Measurements from ENCODE around the gene ZDHHC14. TPM values are rescaled to one million over a fixed set of nuclear protein-coding genes. Genes with fewer than 3 reads are reported as not detected.
"Not testable (repeated sequence)": the region's sequence is repeated elsewhere in the genome, so short reads cannot be mapped to it uniquely, and the experiment has no call there.

ZDHHC14 gene
- total and polyA plus RNA-seq, 5 donors, result 10.6 to 22.1 (median 20.2) TPM

DNA sequence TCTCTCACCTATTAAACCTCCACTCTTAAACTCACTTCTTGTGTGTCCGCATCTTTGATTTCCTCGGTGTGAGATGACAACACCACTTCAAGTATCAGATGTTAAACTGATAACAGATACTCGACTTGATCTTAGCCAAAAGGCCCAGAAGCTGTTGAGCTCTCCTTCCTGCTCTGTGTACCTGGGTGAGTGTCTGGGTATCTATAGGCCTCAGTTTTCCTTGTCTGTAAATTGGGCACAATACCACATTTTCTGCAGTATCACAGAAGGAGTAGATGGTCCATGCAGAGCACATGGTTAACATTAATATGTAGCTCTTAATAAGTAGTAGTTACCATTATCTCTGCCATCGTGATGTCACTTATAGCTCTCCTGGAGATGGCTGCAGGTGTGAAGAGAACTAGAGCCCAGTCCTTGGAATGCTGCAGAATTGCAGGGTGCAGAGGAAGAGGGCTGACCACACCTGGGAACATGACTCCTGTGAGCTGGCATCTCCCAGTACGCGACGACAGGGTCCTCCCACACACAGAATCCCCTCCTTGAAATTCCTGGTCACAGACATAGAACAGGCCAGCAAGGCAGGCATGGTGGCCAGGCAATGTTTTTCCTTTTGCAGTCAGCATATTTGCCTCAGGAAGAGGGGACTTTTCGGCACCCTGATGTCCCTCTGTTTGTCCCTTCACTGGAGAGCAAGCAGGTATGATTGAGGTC, 331.8 kb downstream of the ZDHHC14 start:
- WGBS, result 88% methylated on average over 8 of the region's 8 CpGs
- no peak for ATAC-seq
- Histone ChIP-seq H3K4me1 (ENCODE audit: control insufficient read depth, insufficient read depth, low read length) (no peaks in the 10 kb centered on the region), H3K27ac (ENCODE audit: low read length) (no peak overlapping the region), H3K4me3 (ENCODE audit: low read length) (no peak overlapping the region), H3K27me3 (ENCODE audit: control insufficient read depth, insufficient read depth) (no peaks in the 10 kb centered on the region), H3K9me3 (ENCODE audit: control insufficient read depth, low read length) (no peaks in the 10 kb centered on the region)
- DNase-seq, result no peak
- intact Hi-C loops (cut with DNase I), result no loop called here

DNA sequence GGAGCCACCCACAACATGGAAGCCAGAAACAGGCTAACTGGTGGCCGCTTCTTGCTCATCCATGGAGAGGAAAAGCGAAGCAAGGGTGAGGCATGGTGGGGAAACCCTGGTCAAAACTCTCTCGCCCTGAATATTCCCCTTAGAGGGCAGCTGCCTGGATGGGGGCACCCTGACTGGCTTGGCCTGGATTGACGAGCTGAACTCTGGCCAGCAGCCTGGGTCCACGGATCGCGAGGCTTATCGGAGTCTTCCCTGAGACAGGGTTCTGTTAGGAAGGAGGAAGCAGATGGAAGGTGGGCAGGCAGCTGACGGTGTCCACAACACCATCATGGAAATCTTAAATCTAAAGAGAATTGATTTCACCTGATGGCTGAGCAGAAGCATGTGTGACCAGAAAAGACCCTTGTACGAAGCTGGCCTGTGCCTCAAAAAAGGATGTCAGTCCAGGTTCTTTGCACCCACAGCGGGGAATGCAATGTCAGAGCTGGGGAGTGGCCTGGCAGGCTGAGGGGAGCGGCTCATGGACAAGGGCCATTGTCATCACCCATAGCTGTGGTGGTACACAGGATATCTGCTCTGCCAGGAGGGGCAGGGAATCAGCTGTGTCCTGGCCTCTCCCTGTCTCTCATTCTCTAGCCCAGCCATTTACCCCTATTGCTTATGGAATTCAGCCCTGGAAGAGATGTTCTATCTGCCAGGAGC, 332.6 kb downstream of the ZDHHC14 start:
- peak in 1 of 3 donors; percentile 36 for DNase-seq
- no peaks in the 10 kb centered on the region for H3K4me1 ChIP-seq (ENCODE audit: control insufficient read depth, insufficient read depth, low read length)
- ATAC-seq, result peak; percentile 36 to 41
- H3K9me3 ChIP-seq (ENCODE audit: control insufficient read depth, low read length), result no peaks in the 10 kb centered on the region
- H3K27me3 ChIP-seq (ENCODE audit: control insufficient read depth, insufficient read depth), result no peaks in the 10 kb centered on the region
- H3K4me3 ChIP-seq (ENCODE audit: low read length), result no peak overlapping the region
- WGBS, result 76% methylated on average over 12 of the region's 12 CpGs
- no peak overlapping the region for H3K27ac ChIP-seq (ENCODE audit: low read length)
- intact Hi-C loops (cut with DNase I), result no loop called here

- ATAC-seq (no peak), DNase-seq (no peak)
- peaks cover 4% of the 10 kb centered on the region for H3K4me1 ChIP-seq (ENCODE audit: control insufficient read depth, insufficient read depth, low read length)
- H3K9me3 ChIP-seq (ENCODE audit: control insufficient read depth, low read length), result no peaks in the 10 kb centered on the region
- WGBS, result 64% methylated on average over 1 of the region's 1 CpG
- no peaks in the 10 kb centered on the region for H3K27me3 ChIP-seq (ENCODE audit: control insufficient read depth, insufficient read depth)
- no peak overlapping the region for H3K4me3 ChIP-seq (ENCODE audit: low read length)
- no peak overlapping the region for H3K27ac ChIP-seq (ENCODE audit: low read length)
- intact Hi-C loops (cut with DNase I), result no loop called here
These were observed 333.1 kb downstream of the ZDHHC14 start for GRCh38 chr6:157714153-157714490.

GRCh38 chr6:157715728-157716164, 334.8 kb downstream of the ZDHHC14 start:
- ATAC-seq (peak; percentile 89 to 92), DNase-seq (peak; percentile 85 to 92 (median 86))
- H3K9me3 ChIP-seq (ENCODE audit: control insufficient read depth, low read length), result no peaks in the 10 kb centered on the region
- H3K27me3 ChIP-seq (ENCODE audit: control insufficient read depth, insufficient read depth), result no peaks in the 10 kb centered on the region
- H3K4me3 ChIP-seq (ENCODE audit: low read length), result no peak overlapping the region
- peaks cover 6% of the 10 kb centered on the region for H3K4me1 ChIP-seq (ENCODE audit: control insufficient read depth, insufficient read depth, low read length)
- intact Hi-C loops (cut with DNase I), result no loop called here
- peak overlapping the region; percentile 55 for H3K27ac ChIP-seq (ENCODE audit: low read length)
- WGBS, result 50% methylated on average over 6 of the region's 6 CpGs

GRCh38 chr6:157716251-157716995, 335.4 kb downstream of the ZDHHC14 start:
- 81% methylated on average over 12 of the region's 12 CpGs for WGBS
- Histone ChIP-seq H3K27me3 (ENCODE audit: control insufficient read depth, insufficient read depth) (no peaks in the 10 kb centered on the region), H3K9me3 (ENCODE audit: control insufficient read depth, low read length) (no peaks in the 10 kb centered on the region), H3K4me3 (ENCODE audit: low read length) (peak overlapping the region; percentile 19), H3K4me1 (ENCODE audit: control insufficient read depth, insufficient read depth, low read length) (peaks cover 6% of the 10 kb centered on the region), H3K27ac (ENCODE audit: low read length) (peak overlapping the region; percentile 55)
- intact Hi-C loops (cut with DNase I), result no loop called here
- DNase-seq, result no peak
- ATAC-seq, result no peak

- Histone ChIP-seq H3K9me3 (ENCODE audit: control insufficient read depth, low read length) (no peaks in the 10 kb centered on the region), H3K27ac (ENCODE audit: low read length) (no peak overlapping the region), H3K4me3 (ENCODE audit: low read length) (no peak overlapping the region), H3K4me1 (ENCODE audit: control insufficient read depth, insufficient read depth, low read length) (peaks cover 6% of the 10 kb centered on the region), H3K27me3 (ENCODE audit: control insufficient read depth, insufficient read depth) (no peaks in the 10 kb centered on the region)
- DNase-seq (no peak), ATAC-seq (no peak)
- intact Hi-C loops (cut with DNase I), result no loop called here
- WGBS, result 77% methylated on average over 7 of the region's 7 CpGs
These were observed 336.4 kb downstream of the ZDHHC14 start for GRCh38 chr6:157717340-157717748.

GRCh38 chr6:157718503-157719187, 337.7 kb downstream of the ZDHHC14 start:
- no peak overlapping the region for H3K4me3 ChIP-seq (ENCODE audit: low read length)
- WGBS, result 77% methylated on average over 7 of the region's 7 CpGs

DNA sequence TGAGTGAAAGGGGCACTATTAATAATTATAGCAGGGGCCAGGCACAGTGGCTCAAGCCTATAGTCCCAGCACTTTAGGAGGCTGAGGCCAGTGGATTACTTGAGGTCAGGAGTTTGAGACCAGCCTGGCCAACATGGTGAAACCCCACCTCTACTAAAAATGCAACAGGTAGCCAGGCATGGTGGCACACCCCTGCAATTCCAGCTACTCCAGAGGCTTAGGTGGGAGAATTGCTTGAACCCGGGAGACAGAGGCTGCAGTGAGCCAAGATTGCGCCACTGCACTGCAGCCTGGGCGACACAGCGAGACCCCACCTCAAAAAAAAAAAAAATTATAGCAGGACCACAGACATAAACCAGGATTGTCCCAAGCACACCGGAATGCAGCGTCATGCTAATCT, 340.0 kb downstream of the ZDHHC14 start:
- H3K4me3 ChIP-seq (ENCODE audit: low read length); ATAC-seq; H3K4me1 ChIP-seq (ENCODE audit: control insufficient read depth, insufficient read depth, low read length); intact Hi-C loops (cut with DNase I); H3K27me3 ChIP-seq (ENCODE audit: control insufficient read depth, insufficient read depth); DNase-seq; H3K27ac ChIP-seq (ENCODE audit: low read length); H3K9me3 ChIP-seq (ENCODE audit: control insufficient read depth, low read length): not testable (repeated sequence)
- WGBS, result 98% methylated on average over 6 of the region's 6 CpGs

More at GRCh38 chr6:157718503-157719187, 337.7 kb downstream of the ZDHHC14 start:
- no peaks in the 10 kb centered on the region for H3K9me3 ChIP-seq (ENCODE audit: control insufficient read depth, low read length)
- H3K27ac ChIP-seq (ENCODE audit: low read length), result no peak overlapping the region
- no peak for DNase-seq
- intact Hi-C loops (cut with DNase I), result no loop called here
- no peak for ATAC-seq
- peaks cover 6% of the 10 kb centered on the region for H3K4me1 ChIP-seq (ENCODE audit: control insufficient read depth, insufficient read depth, low read length)
- no peaks in the 10 kb centered on the region for H3K27me3 ChIP-seq (ENCODE audit: control insufficient read depth, insufficient read depth)

- 96% methylated on average over 18 of the region's 18 CpGs for WGBS
These were observed 340.4 kb downstream of the ZDHHC14 start for GRCh38 chr6:157721426-157721825.

GRCh38 chr6:157721830-157722229, 340.8 kb downstream of the ZDHHC14 start:
- H3K27me3 ChIP-seq (ENCODE audit: control insufficient read depth, insufficient read depth), result no peaks in the 10 kb centered on the region
- H3K4me3 ChIP-seq (ENCODE audit: low read length), result no peak overlapping the region
- 94% methylated on average over 8 of the region's 8 CpGs for WGBS
- peaks cover 6% of the 10 kb centered on the region for H3K4me1 ChIP-seq (ENCODE audit: control insufficient read depth, insufficient read depth, low read length)
- no peak for DNase-seq
- no peak for ATAC-seq
- no peaks in the 10 kb centered on the region for H3K9me3 ChIP-seq (ENCODE audit: control insufficient read depth, low read length)
- intact Hi-C loops (cut with DNase I), result no loop called here
- no peak overlapping the region for H3K27ac ChIP-seq (ENCODE audit: low read length)

More at GRCh38 chr6:157721426-157721825, 340.4 kb downstream of the ZDHHC14 start:
- no peak overlapping the region for H3K27ac ChIP-seq (ENCODE audit: low read length)
- peaks cover 6% of the 10 kb centered on the region for H3K4me1 ChIP-seq (ENCODE audit: control insufficient read depth, insufficient read depth, low read length)
- ATAC-seq (no peak), DNase-seq (no peak)
- no peak overlapping the region for H3K4me3 ChIP-seq (ENCODE audit: low read length)
- no peaks in the 10 kb centered on the region for H3K9me3 ChIP-seq (ENCODE audit: control insufficient read depth, low read length)
- H3K27me3 ChIP-seq (ENCODE audit: control insufficient read depth, insufficient read depth), result no peaks in the 10 kb centered on the region
- intact Hi-C loops (cut with DNase I), result no loop called here

Measured in right cardiac atrium (tissue), 5 donors.